GM18511 (cell line): ENCODE measurements around the gene SPIRE1.
"Not testable (repeated sequence)": the region's sequence is repeated elsewhere in the genome, so short reads cannot be mapped to it uniquely, and the experiment has no call there.

Experiments used
- ATAC-seq: cut with Tn5 transposase; IDR thresholded peaks from one replicate; pipeline ENCODE4 v1.9.1; 2021; ENCODE audit warnings: mild to moderate bottlenecking, moderate library complexity; ENCODE audit not compliant: unreplicated experiment

SPIRE1 gene

DNA sequence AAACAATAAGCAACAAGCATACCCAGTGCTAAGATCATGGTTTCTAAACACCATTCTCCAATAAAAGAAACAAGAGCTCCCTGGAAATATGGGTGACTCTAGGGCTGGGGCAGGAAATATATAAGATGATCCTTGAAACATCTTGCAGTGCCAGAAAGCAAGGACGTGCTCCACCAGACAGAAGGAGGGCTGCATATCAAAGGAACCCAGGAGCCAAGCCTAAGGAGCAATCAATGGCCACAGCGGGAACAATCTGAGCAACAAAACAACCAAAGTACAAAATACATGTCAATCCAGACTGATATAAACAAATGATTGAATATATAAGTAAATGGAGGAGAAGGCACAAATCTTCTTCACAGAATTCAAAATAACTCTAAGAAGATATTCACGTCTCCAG is 10.1 kb downstream of the SPIRE1 start:
- ATAC-seq: no peak

GRCh38 chr18:12645751-12646203 is 12.1 kb downstream of the SPIRE1 start:
- no peak for ATAC-seq

DNA sequence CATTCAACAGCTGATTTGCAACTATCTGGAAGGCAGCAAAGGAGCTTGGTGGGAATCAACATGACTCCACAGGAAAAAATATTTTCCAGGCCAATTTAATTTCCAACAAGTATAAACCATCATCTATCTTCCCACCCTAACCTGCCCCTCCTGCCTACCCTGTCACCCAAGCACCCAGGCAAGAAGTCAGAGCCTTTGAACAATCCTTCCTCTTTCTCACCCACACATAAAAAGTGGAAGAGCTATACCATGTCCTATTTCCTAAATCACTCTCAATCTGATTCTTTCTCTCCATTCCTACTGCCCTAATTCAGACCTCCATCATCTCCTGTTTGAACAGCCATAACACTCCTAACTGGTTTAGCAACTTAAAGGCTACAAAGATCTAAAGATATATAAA is 12.7 kb downstream of the SPIRE1 start:
- no peak for ATAC-seq

- ATAC-seq: not testable (repeated sequence)
These were observed 14.2 kb downstream of the SPIRE1 start for GRCh38 chr18:12643756-12644155.

- ATAC-seq: no peak
These were observed 17.1 kb downstream of the SPIRE1 start for GRCh38 chr18:12640881-12641200.

DNA sequence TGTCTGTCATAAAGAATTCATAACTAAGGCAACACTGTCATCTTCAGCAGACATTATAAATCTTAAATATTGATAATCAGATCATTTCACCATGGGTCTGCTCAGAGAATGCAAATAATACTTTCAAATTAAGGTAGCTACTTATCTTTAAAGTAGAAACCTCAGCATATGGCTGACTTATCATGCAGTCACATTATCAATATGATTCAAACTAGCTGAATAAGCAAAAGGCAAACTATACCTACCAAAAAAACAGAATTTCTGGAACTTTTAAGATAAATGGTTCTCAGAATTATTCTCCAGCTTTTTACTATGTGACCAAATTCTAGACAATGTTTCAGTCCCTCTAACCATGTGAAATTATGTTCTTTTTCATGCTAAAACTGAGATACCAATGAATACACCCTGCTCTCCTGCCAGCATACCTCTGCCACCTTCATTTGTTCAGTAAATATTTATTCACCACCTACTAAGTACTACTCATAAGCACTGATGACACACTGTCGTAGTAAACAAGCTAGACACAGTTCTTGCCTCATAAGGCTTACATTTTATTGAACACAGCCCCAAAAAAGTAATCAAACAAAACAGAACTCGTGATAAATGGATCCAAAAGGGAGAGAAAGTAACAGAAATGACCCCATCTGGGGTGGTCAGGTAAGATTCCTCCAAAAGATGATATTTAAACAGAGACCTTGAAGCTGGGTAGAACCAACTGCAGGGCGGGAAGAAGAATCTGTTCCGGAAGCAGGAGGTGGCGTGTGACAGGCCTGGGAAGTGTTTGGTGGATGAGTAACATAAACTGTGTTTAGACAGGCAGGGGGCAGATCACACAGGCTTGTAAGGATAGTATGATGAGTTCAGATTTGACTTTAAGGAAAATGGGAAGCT is 17.7 kb downstream of the SPIRE1 start:
- ATAC-seq: no peak

GRCh38 chr18:12638644-12639124 is 19.2 kb downstream of the SPIRE1 start:
- no peak for ATAC-seq

DNA sequence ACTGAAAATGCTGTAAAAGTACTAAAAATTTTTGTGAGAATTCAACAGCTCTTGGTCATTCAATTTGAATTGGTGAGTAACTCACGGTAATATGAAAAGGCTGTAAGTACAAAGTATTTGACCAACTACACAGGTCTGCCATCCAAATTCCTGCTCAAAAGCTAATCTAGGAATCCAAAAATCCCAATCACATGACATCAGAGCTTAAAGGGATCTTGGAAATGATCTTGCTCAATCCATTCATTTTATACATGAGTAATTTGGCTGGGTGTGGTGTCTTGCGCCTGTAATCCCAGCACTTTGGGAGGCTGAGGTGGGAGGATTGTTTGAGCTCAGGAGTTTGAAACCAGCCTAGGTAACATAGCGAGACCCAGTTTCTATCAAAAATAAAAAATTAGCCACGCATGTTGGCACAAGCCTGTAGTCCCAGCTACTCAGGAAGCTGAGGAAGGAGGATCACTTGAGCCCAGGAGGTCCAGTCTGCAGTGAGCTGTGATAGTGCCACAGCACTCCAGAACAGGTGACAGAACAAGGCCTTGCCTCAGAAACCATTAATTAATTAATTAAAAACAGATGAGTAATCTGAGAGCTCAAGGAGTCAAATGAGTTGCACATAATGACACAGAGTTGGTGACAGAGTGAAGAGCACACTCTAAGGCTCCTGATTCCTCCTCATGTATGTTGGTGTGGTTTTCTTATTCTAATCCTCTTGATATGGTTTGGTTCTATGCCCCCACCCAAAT is 19.8 kb downstream of the SPIRE1 start:
- ATAC-seq: no peak

DNA sequence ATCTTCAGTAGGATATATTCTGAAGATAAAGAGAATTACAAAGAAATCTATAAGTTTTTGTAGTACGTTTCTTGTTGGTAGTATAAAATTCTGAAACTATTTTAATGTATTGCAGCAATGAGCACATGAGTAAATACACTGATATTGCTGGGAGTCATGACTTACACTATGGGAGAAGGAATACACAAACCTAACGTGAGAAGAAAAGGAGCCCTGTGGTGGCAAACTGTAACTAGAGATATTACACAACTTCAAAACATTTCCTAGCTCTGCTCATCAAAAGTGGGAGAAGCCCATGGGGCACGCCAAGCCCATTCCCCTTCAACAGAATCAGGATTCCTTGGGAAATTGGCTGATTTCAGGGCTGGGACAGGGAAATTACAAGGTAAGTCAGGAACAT is 20.5 kb downstream of the SPIRE1 start:
- no peak for ATAC-seq

DNA sequence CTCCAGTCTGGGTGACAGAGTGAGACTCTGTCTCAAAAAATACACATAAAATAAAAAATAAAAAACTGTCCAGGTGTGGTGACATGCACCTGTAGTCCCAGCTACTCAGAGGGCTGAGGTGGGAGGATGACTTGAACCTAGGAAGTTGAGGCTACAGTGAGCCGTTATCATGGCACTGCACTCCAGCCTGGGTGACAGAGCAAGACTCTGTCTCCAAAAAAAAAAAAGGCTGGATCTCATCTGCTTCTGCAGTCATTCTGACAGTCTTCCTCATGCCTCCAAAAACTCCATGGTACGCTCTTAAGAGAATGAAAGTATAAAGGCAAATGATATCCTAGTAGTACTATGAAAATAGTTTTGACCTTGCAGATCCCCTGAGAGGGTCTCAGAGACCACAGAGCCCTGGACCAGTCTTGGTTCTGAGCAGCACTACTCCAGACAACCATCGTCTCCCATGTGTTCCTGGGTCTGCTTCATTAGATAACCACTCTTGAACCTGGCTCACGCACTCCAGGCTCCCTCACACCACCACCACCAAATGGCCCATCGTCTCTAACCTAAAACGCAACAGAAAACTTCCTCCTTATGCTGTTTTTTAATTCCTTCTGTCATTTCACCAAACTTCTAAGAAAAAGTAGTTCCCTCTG is 26.0 kb downstream of the SPIRE1 start:
- ATAC-seq: no peak

DNA sequence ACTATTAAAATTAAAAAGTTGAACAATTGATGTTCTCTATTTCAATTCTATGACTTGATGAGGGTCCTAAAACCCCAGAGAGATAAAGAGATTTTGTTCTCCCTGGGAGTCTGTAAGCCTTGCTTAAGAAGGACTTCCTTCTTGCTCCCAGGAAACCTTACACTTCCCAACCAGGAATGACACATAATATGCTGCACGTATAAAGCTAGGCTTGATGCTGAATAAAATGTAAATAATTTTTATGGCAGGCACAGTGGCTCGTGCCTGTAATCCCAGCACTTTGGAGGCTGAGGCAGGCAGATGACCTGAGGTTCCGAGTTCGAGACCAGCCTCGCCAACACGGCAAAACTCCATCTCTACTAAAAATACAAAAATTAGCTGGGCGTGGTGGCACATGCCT is 27.8 kb downstream of the SPIRE1 start:
- no peak for ATAC-seq

DNA sequence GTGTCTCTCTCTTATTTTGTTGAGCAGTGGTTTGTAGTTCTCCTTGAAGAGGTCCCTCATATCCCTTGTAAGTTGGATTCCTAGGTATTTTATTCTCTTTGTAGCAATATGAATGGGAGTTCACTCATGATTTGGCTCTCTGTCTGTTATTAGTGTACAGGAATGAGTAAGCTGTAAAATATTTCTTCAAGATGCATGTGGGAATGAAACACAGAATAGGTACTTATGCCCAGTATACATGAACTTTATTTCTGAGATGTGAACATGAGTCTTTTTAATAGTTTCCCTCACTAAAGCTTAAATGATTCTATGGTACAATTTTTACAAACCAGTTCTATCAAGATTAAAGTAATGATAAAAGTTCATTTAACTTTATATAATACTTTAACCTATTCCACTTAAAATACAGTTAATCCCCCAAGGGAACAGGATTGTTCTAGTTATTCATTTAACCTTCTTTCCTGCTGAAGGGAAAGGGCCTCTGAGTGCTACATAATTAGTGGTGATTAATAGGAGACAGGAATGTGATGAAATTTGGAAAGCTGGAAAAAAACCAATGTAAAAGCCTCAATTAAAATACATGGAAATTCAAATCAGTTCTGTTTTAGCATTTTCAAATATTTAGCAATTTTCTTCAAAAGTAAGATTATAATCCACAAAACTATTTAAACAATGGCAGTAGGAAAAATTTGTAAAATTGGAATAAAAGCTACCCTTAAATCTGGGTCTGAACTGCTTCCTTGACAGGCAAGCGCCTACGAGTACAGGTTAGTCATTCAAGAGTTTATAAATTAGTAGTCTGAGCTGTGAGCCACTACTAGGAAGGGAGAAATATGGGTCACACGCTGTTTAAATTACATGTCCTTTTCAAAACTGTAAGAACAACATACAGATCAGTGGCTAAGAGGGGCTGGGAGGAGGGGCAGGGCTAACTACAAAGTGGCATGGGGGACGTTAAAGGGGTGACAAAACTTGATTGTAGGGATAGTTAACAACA is 28.9 kb downstream of the SPIRE1 start:
- no peak for ATAC-seq

DNA sequence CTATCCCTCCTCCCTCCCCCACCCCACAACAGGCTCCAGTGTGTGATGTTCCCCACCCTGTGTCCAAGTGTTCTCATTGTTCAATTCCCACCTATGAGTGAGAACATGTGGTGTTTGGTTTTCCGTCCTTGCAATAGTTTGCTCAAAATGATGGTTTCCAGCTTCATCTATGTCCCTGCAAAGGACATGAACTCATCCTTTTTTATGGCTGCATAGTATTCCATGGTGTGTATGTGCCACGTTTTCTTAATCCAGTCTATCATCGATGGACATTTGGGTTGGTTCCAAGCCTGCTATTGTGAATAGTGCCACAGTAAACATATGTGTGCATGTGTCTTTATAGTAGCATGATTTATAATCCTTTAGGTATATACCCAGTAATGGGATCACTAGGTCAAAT is 30.7 kb downstream of the SPIRE1 start:
- ATAC-seq: not testable (repeated sequence)

GRCh38 chr18:12625241-12625640 is 32.7 kb downstream of the SPIRE1 start:
- ATAC-seq: no peak

DNA sequence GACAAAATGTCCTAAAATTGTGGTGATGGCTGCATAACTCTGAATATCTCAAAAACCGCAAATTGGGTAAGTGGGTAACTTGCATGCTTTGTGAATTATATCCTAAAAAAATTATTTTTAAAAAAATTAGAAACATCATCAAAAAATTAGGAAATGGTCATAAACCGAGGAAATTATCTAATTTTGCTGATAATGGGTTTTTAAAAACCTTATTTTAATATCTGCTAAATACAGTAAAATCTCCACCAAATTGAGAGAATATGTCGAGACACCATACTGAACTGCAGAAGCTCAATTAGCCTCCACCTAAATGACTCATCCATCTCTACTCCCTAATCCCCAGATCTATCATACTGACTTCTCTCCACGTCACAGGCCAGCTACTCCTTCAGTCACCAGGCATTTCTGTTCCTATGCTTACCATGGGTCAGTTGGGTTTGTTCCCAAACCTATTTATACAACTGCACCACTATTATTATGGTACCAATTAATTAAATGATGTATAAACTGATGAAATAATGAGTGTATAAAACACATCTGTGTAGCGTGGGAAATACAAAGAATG is 36.1 kb downstream of the SPIRE1 start:
- ATAC-seq: no peak

DNA sequence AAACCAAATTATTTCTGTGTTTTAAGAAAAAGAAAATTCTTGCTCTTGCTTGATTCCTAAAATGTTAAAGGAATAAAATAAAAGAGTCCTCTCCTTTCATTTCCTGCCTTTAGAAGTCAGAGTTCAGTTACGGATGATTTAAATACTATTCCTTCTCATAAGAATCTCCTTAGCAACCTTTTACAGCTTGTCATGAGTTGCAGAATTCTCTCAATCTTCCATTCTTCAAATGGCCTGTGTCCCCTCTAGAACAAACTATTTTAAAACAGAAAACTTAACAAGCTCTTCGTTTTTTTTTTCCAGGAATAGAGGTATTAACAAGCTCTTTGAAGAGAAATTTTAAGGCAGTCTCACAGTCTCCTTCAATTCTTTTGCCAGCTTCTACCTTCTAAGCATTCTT is 42.2 kb downstream of the SPIRE1 start:
- no peak for ATAC-seq

- ATAC-seq: no peak
These were observed 49.6 kb downstream of the SPIRE1 start for GRCh38 chr18:12608301-12608700.

GRCh38 chr18:12606592-12607315 is 51.2 kb downstream of the SPIRE1 start:
- ATAC-seq: no peak

- no peak for ATAC-seq
These were observed 53.4 kb downstream of the SPIRE1 start for GRCh38 chr18:12604445-12605007.
